Right cardiac atrium (tissue), 5 donors: ENCODE data around the gene INTS14. TPM values are rescaled to one million over a fixed set of nuclear protein-coding genes. Genes with fewer than 3 reads are reported as not detected.

Experiments
- ATAC-seq, 2 donors: fragments of 200-7000 bp; cut with Tn5 transposase; one replicate each; pipeline versions ENCODE4 v1.8.0 to v1.9.1; 2020; ENCODE audit warnings: moderate library complexity in 2 of 2, mild to moderate bottlenecking in 1 of 2
- DNase-seq, 3 donors: peaks; one replicate each; pipeline ENCODE4 v3.0.0-alpha.2; 2020
- H3K27ac ChIP-seq: one replicate; pipeline ENCODE4 v1.5.1; 2013; ENCODE audit warnings: mild to moderate bottlenecking, low read length, control low read depth, moderate library complexity
- H3K27me3 ChIP-seq: one replicate; pipeline ENCODE4 v1.6.1; 2013; ENCODE audit not compliant: control insufficient read depth, insufficient read depth
- H3K4me1 ChIP-seq: one replicate; pipeline ENCODE4 v1.6.1; 2013; ENCODE audit warnings: low read length; ENCODE audit not compliant: control insufficient read depth, insufficient read depth
- H3K4me3 ChIP-seq: one replicate; pipeline ENCODE4 v1.5.1; 2013; ENCODE audit warnings: low read length, control low read depth
- H3K9me3 ChIP-seq: one replicate; pipeline ENCODE4 v1.6.1; 2013; ENCODE audit warnings: low read length; ENCODE audit not compliant: control insufficient read depth
- WGBS: extraction: QIAGEN DNeasy Blood & Tissue Kit; methylation state at CpG from one replicate; pipeline ENCODE4 v1.1.7; 2013; 5-methylcytosine and 5-hydroxymethylcytosine counted together
- intact Hi-C, 4 donors: fragments of 100-400 bp; cut with DNase I; formaldehyde crosslinking; loops; one replicate each; pipeline versions ENCODE4 v1.11.0 to v1.14.0; 2022 to 2023
- polyA plus RNA-seq: library from polyadenylated mRNA; stranded (reverse); fragments of 200-250 nt; gene quantifications from one replicate; pipeline ENCODE4 v1.2.3, GENCODE V29; 2013
- total RNA-seq, 4 donors: library from RNA; stranded (reverse); fragmentation: NEBNext Ultra II Directional; extraction: Animal tissue kit (Norgen Biotek cat#: 25700); gene quantifications; one replicate each; pipeline ENCODE4 v1.2.1, GENCODE V29; 2021
- donor health status: healthy with polysubstance abuse.
- donor health status: DM: no; HTN: yes; CAD: no.
- donor health status: DM: no; HTN: no; CAD: no.
- donor health status: DM: no; HTN: yes; CAD: no; lungs with severe emphysema.
- donor health status: DM: yes; HTN: yes; CAD: no.

Gene INTS14
- total and polyA plus RNA-seq, 5 donors: 11.0 to 22.8 (median 17.4) TPM

GRCh38 chr15:65612616-65612946 lies 1.6 kb upstream of the INTS14 start:
- intact Hi-C loops: loop anchor here in 1 of 4 donors (10.0 kb wide), 1 partner anchor 682 kb away; the partner anchor contains the start of gene DIS3L
- ATAC-seq: no peak
- DNase-seq: no peak
- H3K9me3 ChIP-seq: no peaks in the 10 kb centered on the region
- peaks cover 2% of the 10 kb centered on the region for H3K4me1 ChIP-seq
- no peaks in the 10 kb centered on the region for H3K27me3 ChIP-seq
- 77% methylated on average over 2 of the region's 2 CpGs for WGBS
- H3K4me3 ChIP-seq: no peak overlapping the region
- H3K27ac ChIP-seq: no peak overlapping the region

GRCh38 chr15:65611888-65612615 lies 1.1 kb upstream of the INTS14 start:
- ATAC-seq (no peak), DNase-seq (peak in 2 of 3 donors; percentile 12 to 32)
- H3K4me1 ChIP-seq: peaks cover 2% of the 10 kb centered on the region
- no peaks in the 10 kb centered on the region for H3K27me3 ChIP-seq
- peak overlapping the region; percentile 99 for H3K27ac ChIP-seq
- no peaks in the 10 kb centered on the region for H3K9me3 ChIP-seq
- H3K4me3 ChIP-seq: peak overlapping the region; percentile 87
- intact Hi-C loops: loop anchor here in 1 of 4 donors (10.0 kb wide), 1 partner anchor 683 kb away; the partner anchor contains the start of gene DIS3L
- 68% methylated on average over 5 of the region's 5 CpGs for WGBS

- no peaks in the 10 kb centered on the region for H3K27me3 ChIP-seq
- WGBS: 99% methylated on average over 1 of the region's 1 CpG
- H3K9me3 ChIP-seq: no peaks in the 10 kb centered on the region
- no peaks in the 10 kb centered on the region for H3K4me1 ChIP-seq
- intact Hi-C loops: no loop called here
- DNase-seq (no peak), ATAC-seq (no peak)
- H3K27ac ChIP-seq: no peak overlapping the region
- H3K4me3 ChIP-seq: no peak overlapping the region
These were observed 7.4 kb downstream of the INTS14 start for GRCh38 chr15:65603559-65603958.

- intact Hi-C loops: no loop called here
- ATAC-seq: no peak
These were observed 7.8 kb downstream of the INTS14 start for GRCh38 chr15:65603134-65603533.

GRCh38 chr15:65599677-65600076 lies 11.3 kb downstream of the INTS14 start:
- 96% methylated on average over 5 of the region's 5 CpGs for WGBS

More at GRCh38 chr15:65603134-65603533, 7.8 kb downstream of the INTS14 start:
- H3K27ac ChIP-seq: no peak overlapping the region
- H3K4me3 ChIP-seq: no peak overlapping the region
- H3K9me3 ChIP-seq: no peaks in the 10 kb centered on the region
- no peaks in the 10 kb centered on the region for H3K4me1 ChIP-seq
- DNase-seq: no peak
- 71% methylated on average over 2 of the region's 2 CpGs for WGBS
- H3K27me3 ChIP-seq: no peaks in the 10 kb centered on the region

GRCh38 chr15:65598468-65598867 lies 12.5 kb downstream of the INTS14 start:
- 97% methylated on average over 2 of the region's 2 CpGs for WGBS
- no peak overlapping the region for H3K27ac ChIP-seq
- H3K4me1 ChIP-seq: no peaks in the 10 kb centered on the region
- intact Hi-C loops: no loop called here
- DNase-seq (no peak), ATAC-seq (no peak)
- H3K4me3 ChIP-seq: no peak overlapping the region
- no peaks in the 10 kb centered on the region for H3K27me3 ChIP-seq
- H3K9me3 ChIP-seq: no peaks in the 10 kb centered on the region

More at GRCh38 chr15:65599677-65600076, 11.3 kb downstream of the INTS14 start:
- intact Hi-C loops: no loop called here
- DNase-seq (no peak), ATAC-seq (no peak)
- H3K27ac ChIP-seq: no peak overlapping the region
- no peaks in the 10 kb centered on the region for H3K4me1 ChIP-seq
- no peaks in the 10 kb centered on the region for H3K9me3 ChIP-seq
- no peaks in the 10 kb centered on the region for H3K27me3 ChIP-seq
- H3K4me3 ChIP-seq: no peak overlapping the region

GRCh38 chr15:65595960-65596359 lies 15.0 kb downstream of the INTS14 start:
- no peak for DNase-seq
- no peaks in the 10 kb centered on the region for H3K9me3 ChIP-seq
- H3K4me3 ChIP-seq: no peak overlapping the region
- no peak overlapping the region for H3K27ac ChIP-seq
- intact Hi-C loops: no loop called here
- no peaks in the 10 kb centered on the region for H3K27me3 ChIP-seq
- H3K4me1 ChIP-seq: no peaks in the 10 kb centered on the region
- ATAC-seq: no peak
- 69% methylated on average over 3 of the region's 3 CpGs for WGBS

- intact Hi-C loops: no loop called here
- 98% methylated on average over 1 of the region's 1 CpG for WGBS
These were observed 23.8 kb downstream of the INTS14 start for GRCh38 chr15:65587094-65587493.

GRCh38 chr15:65584241-65584640 lies 26.7 kb downstream of the INTS14 start:
- intact Hi-C loops: no loop called here
- ATAC-seq: no peak
- no peak overlapping the region for H3K27ac ChIP-seq
- no peaks in the 10 kb centered on the region for H3K27me3 ChIP-seq
- no peak overlapping the region for H3K4me3 ChIP-seq
- no peak for DNase-seq
- no peaks in the 10 kb centered on the region for H3K4me1 ChIP-seq
- no peaks in the 10 kb centered on the region for H3K9me3 ChIP-seq

More at GRCh38 chr15:65587094-65587493, 23.8 kb downstream of the INTS14 start:
- H3K9me3 ChIP-seq: no peaks in the 10 kb centered on the region
- H3K27ac ChIP-seq: no peak overlapping the region
- H3K4me1 ChIP-seq: no peaks in the 10 kb centered on the region
- no peak for ATAC-seq
- no peak for DNase-seq
- no peak overlapping the region for H3K4me3 ChIP-seq
- no peaks in the 10 kb centered on the region for H3K27me3 ChIP-seq

GRCh38 chr15:65583701-65584100 lies 27.2 kb downstream of the INTS14 start:
- no peaks in the 10 kb centered on the region for H3K4me1 ChIP-seq
- H3K27ac ChIP-seq: no peak overlapping the region
- no peaks in the 10 kb centered on the region for H3K9me3 ChIP-seq
- intact Hi-C loops: no loop called here
- DNase-seq (no peak), ATAC-seq (no peak)
- WGBS: 34% methylated on average over 1 of the region's 1 CpG
- H3K4me3 ChIP-seq: no peak overlapping the region
- H3K27me3 ChIP-seq: no peaks in the 10 kb centered on the region

GRCh38 chr15:65580287-65580686 lies 30.6 kb downstream of the INTS14 start:
- Histone ChIP-seq H3K27ac (no peak overlapping the region), H3K4me3 (no peak overlapping the region), H3K27me3 (no peaks in the 10 kb centered on the region), H3K4me1 (no peaks in the 10 kb centered on the region), H3K9me3 (no peaks in the 10 kb centered on the region)
- ATAC-seq: no peak
- no peak for DNase-seq
- intact Hi-C loops: no loop called here

- H3K27ac ChIP-seq: no peak overlapping the region
- H3K9me3 ChIP-seq: no peaks in the 10 kb centered on the region
- H3K27me3 ChIP-seq: no peaks in the 10 kb centered on the region
- 81% methylated on average over 3 of the region's 3 CpGs for WGBS
- no peaks in the 10 kb centered on the region for H3K4me1 ChIP-seq
- ATAC-seq: no peak
- H3K4me3 ChIP-seq: no peak overlapping the region
- intact Hi-C loops: no loop called here
- no peak for DNase-seq
These were observed 31.2 kb downstream of the INTS14 start for GRCh38 chr15:65579762-65580161.
